Upper lobe of right lung (tissue), 1 donor: ENCODE data around the gene GALR3. TPM values are rescaled to one million over a fixed set of nuclear protein-coding genes. Genes with fewer than 3 reads are reported as not detected.
"Not testable (repeated sequence)": the region's sequence is repeated elsewhere in the genome, so short reads cannot be mapped to it uniquely, and the experiment has no call there.

ENCODE experiments used
- ATAC-seq: fragments of 200-7000 bp; cut with Tn5 transposase; one replicate; pipeline ENCODE4 v1.9.1; 2020; ENCODE audit warnings: mild to moderate bottlenecking, moderate library complexity
- DNase-seq: peaks from one replicate; pipeline ENCODE4 v3.0.0-alpha.2; 2020
- H3K27ac ChIP-seq: fragments of 200-600 bp; one replicate; pipeline ENCODE4 v1.8.0; 2022
- H3K27me3 ChIP-seq: fragments of 200-600 bp; one replicate; pipeline ENCODE4 v1.8.0; 2022; ENCODE audit warnings: mild to moderate bottlenecking
- H3K36me3 ChIP-seq: fragments of 200-600 bp; one replicate; pipeline ENCODE4 v1.8.0; 2022
- H3K4me1 ChIP-seq: fragments of 200-600 bp; one replicate; pipeline ENCODE4 v1.8.0; 2022
- H3K4me3 ChIP-seq: fragments of 200-600 bp; one replicate; pipeline ENCODE4 v1.8.0; 2022; ENCODE audit warnings: mild to moderate bottlenecking
- H3K9me3 ChIP-seq: fragments of 200-600 bp; one replicate; pipeline ENCODE4 v1.8.0; 2022
- CTCF ChIP-seq: fragments of 200-600 bp; IDR thresholded peaks from one replicate; pipeline ENCODE4 v1.8.0; 2022; ENCODE audit warnings: antibody characterized with exemption
- intact Hi-C: fragments of 100-400 bp; cut with DNase I; formaldehyde crosslinking; loops from one replicate; pipeline ENCODE4 v1.11.0; 2022
- total RNA-seq: library from RNA; stranded (reverse); fragmentation: NEBNext Ultra II Directional; extraction: Animal tissue kit (Norgen Biotek cat#: 25700); gene quantifications from one replicate; pipeline ENCODE4 v1.2.1, GENCODE V29; 2021
- donor health status: DM: no; HTN: yes; CAD: no; lungs with severe emphysema.

GALR3 gene
- total RNA-seq, 1 donor from 2014 or later: not detected

GRCh38 chr22:37792494-37792893, 30.7 kb upstream of the GALR3 start:
- TF ChIP-seq CTCF: no peak
- no peaks in the 10 kb centered on the region for H3K36me3 ChIP-seq
- intact Hi-C loops: no loop called here
- no peaks in the 10 kb centered on the region for H3K9me3 ChIP-seq
- H3K4me3 ChIP-seq: no peak overlapping the region
- H3K4me1 ChIP-seq: no peaks in the 10 kb centered on the region
- H3K27ac ChIP-seq: no peak overlapping the region
- DNase-seq (no peak), ATAC-seq (no peak)
- H3K27me3 ChIP-seq: no peaks in the 10 kb centered on the region

GRCh38 chr22:37794376-37794775, 28.8 kb upstream of the GALR3 start:
- DNase-seq: no peak
- no peak overlapping the region for H3K27ac ChIP-seq
- no peaks in the 10 kb centered on the region for H3K27me3 ChIP-seq
- no peaks in the 10 kb centered on the region for H3K4me1 ChIP-seq
- no peak overlapping the region for H3K4me3 ChIP-seq
- H3K36me3 ChIP-seq: no peaks in the 10 kb centered on the region
- no peak for TF ChIP-seq CTCF
- intact Hi-C loops: no loop called here
- no peaks in the 10 kb centered on the region for H3K9me3 ChIP-seq
- ATAC-seq: no peak

GRCh38 chr22:37796079-37796478, 27.1 kb upstream of the GALR3 start:
- DNase-seq (no peak), ATAC-seq (no peak)
- intact Hi-C loops: no loop called here
- no peak for TF ChIP-seq CTCF
- no peak overlapping the region for H3K4me3 ChIP-seq
- H3K4me1 ChIP-seq: no peaks in the 10 kb centered on the region
- no peaks in the 10 kb centered on the region for H3K27me3 ChIP-seq
- H3K27ac ChIP-seq: no peak overlapping the region
- H3K9me3 ChIP-seq: no peaks in the 10 kb centered on the region
- H3K36me3 ChIP-seq: no peaks in the 10 kb centered on the region

GRCh38 chr22:37797259-37797658, 25.9 kb upstream of the GALR3 start:
- H3K4me1 ChIP-seq, H3K27me3 ChIP-seq, H3K36me3 ChIP-seq, H3K9me3 ChIP-seq, H3K4me3 ChIP-seq, H3K27ac ChIP-seq, DNase-seq, intact Hi-C loops, ATAC-seq: not testable (repeated sequence)

GRCh38 chr22:37797874-37798500, 25.2 kb upstream of the GALR3 start:
- Histone ChIP-seq H3K4me3 (no peak overlapping the region), H3K27me3 (no peaks in the 10 kb centered on the region), H3K9me3 (no peaks in the 10 kb centered on the region), H3K27ac (no peak overlapping the region), H3K36me3 (no peaks in the 10 kb centered on the region), H3K4me1 (peaks cover 4% of the 10 kb centered on the region)
- intact Hi-C loops: no loop called here
- no peak for TF ChIP-seq CTCF
- DNase-seq (no peak), ATAC-seq (no peak)

- H3K9me3 ChIP-seq, intact Hi-C loops, H3K36me3 ChIP-seq, ATAC-seq, DNase-seq, H3K4me3 ChIP-seq, H3K27ac ChIP-seq, H3K27me3 ChIP-seq, H3K4me1 ChIP-seq: not testable (repeated sequence)
Observed at GRCh38 chr22:37799979-37800378, 23.2 kb upstream of the GALR3 start.

GRCh38 chr22:37801946-37802309, 21.3 kb upstream of the GALR3 start:
- no peak for TF ChIP-seq CTCF
- H3K4me1 ChIP-seq: peaks cover 22% of the 10 kb centered on the region
- intact Hi-C loops: no loop called here
- no peak for DNase-seq
- H3K4me3 ChIP-seq: peak overlapping the region; percentile 70
- H3K36me3 ChIP-seq: no peaks in the 10 kb centered on the region
- H3K9me3 ChIP-seq: no peaks in the 10 kb centered on the region
- H3K27ac ChIP-seq: peak overlapping the region; percentile 77
- peak; percentile 0 for ATAC-seq
- no peaks in the 10 kb centered on the region for H3K27me3 ChIP-seq
